Stomach (tissue), 9 donors: Measurements from ENCODE around the gene CMTM2. TPM values are rescaled to one million over a fixed set of nuclear protein-coding genes. Genes with fewer than 3 reads are reported as not detected.
A peak's percentile ranks its signal among the peaks of the same experiment; 100 is the strongest.

Source experiments
- DNase-seq, 2 donors: peaks; one replicate each; pipeline versions ENCODE4 v3.0.0 to v3.0.0-alpha.2; 2013 to 2019
- H3K27ac ChIP-seq, 5 donors: fragments of 200-600 bp in 4 of 5; sonication (generic) in 4 of 5; one replicate each; pipeline ENCODE4 v1.5.1; 2013 to 2019; ENCODE audit warnings: mild to moderate bottlenecking in 1 of 5, moderate library complexity in 1 of 5
- H3K27me3 ChIP-seq, 3 donors: fragments of 200-600 bp; sonication (generic); one replicate each; pipeline ENCODE4 v1.5.1; 2017 to 2019; ENCODE audit warnings: mixed run types in 1 of 3
- H3K36me3 ChIP-seq, 4 donors: fragments of 200-600 bp; sonication (generic); 1 replicate in 3 of 4; 2 replicates in 1 of 4; pipeline ENCODE4 v1.5.1; 2016 to 2019
- H3K4me1 ChIP-seq, 4 donors: fragments of 200-600 bp; sonication (generic); one replicate each; pipeline ENCODE4 v1.5.1; 2016 to 2019
- H3K4me3 ChIP-seq, 4 donors: fragments of 200-600 bp; sonication (generic) in 3 of 4; one replicate each; pipeline ENCODE4 v1.5.1; 2016 to 2019; ENCODE audit warnings: mild to moderate bottlenecking in 1 of 4
- H3K9me3 ChIP-seq, 4 donors: fragments of 200-600 bp; sonication (generic); one replicate each; pipeline ENCODE4 v1.5.1; 2016 to 2019
- CTCF ChIP-seq, 7 experiments: fragments of 450-650 bp in 4 of 7; fragments of 200-600 bp in 3 of 7; sonication (generic) in 3 of 7; IDR thresholded peaks; one replicate each; pipeline ENCODE4 v1.5.1; 2016 to 2019; ENCODE audit warnings: antibody characterized with exemption in 7 of 7, control low read depth in 2 of 7, mild to moderate bottlenecking in 1 of 7
- EP300 ChIP-seq: sonication (generic); formaldehyde crosslinking; IDR thresholded peaks from one replicate; pipeline ENCODE4 v1.6.1; 2017; ENCODE audit warnings: antibody characterized with exemption
- POLR2A ChIP-seq, 4 donors: fragments of 450-650 bp; IDR thresholded peaks; one replicate each; pipeline ENCODE4 v1.6.1; 2016; ENCODE audit warnings: antibody characterized with exemption in 4 of 4, control low read depth in 2 of 4, mild to moderate bottlenecking in 1 of 4, moderate library complexity in 1 of 4
- POLR2AphosphoS5 ChIP-seq, 3 donors: sonication (generic); formaldehyde crosslinking; IDR thresholded peaks; one replicate each; pipeline ENCODE4 v1.6.1; 2016; ENCODE audit warnings: antibody characterized with exemption in 3 of 3
- WGBS, 5 donors: extraction: QIAGEN DNeasy Blood & Tissue Kit in 3 of 5; methylation state at CpG; one replicate each; pipeline versions ENCODE4 v1.1.5 to v1.1.7; 2013 to 2018; 5-methylcytosine and 5-hydroxymethylcytosine counted together
- intact Hi-C: fragments of 100-400 bp; cut with DNase I; formaldehyde crosslinking; loops from one replicate; pipeline ENCODE4 v1.15.1; 2023; ENCODE audit warnings: low total_unique reads
- polyA plus RNA-seq, 3 donors: library from polyadenylated mRNA; stranded (reverse); fragments of 200-250 nt; gene quantifications; one replicate each; pipeline ENCODE4 v1.2.3, GENCODE V29; 2013
- total RNA-seq, 5 donors: library from RNA; depleted of rRNA; stranded (reverse); fragments of >200 nt; gene quantifications; one replicate each; pipeline versions ENCODE4 v1.1.0 to v1.2.3, GENCODE V29; 2014 to 2016
- donor health status: healthy with polysubstance abuse.
- donor health status: Bipolar disorder and iron deficiency.
- donor health status: healthy.

CMTM2 gene
- total and polyA plus RNA-seq, 8 donors, result 0.48 to 0.50 TPM; not detected in 6

DNA sequence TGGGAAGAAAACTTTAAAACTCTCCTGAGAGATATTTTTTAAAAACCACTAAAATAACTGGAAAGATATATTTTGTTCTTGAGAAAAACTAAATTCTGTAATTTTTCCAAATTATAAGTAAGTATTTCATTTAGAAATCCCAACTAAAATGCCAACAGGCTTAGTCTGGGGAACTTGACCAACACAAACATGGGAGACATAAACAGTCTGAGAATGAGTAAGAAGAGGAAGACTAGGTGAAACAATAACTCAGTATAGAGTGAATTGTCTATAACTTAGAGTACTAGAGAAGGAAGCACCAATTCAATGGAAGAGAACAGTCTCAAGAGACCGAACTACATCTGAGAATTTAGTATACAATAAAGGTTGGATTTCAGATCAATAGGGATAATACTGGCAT is 10.1 kb upstream of the CMTM2 start:
- 90 to 98% (median 97%) methylated on average over 1 of the region's 1 CpG for WGBS, 5 donors
- Histone ChIP-seq H3K4me1 (peaks cover 0 to 16% (median 0%) of the 10 kb centered on the region in 4 donors), H3K27ac (no peak overlapping the region), H3K36me3 (peaks cover 15 to 33% (median 29%) of the 10 kb centered on the region in 4 donors), H3K9me3 (no peaks in the 10 kb centered on the region), H3K27me3 (no peaks in the 10 kb centered on the region), H3K4me3 (no peak overlapping the region)
- TF ChIP-seq POLR2AphosphoS5 (IDR thresholded peaks at IDR 0.05) (no peak), EP300 (no peak), POLR2A (IDR thresholded peaks at IDR 0.05) (no peak), CTCF (IDR thresholded peaks at IDR 0.05) (no peak)
- intact Hi-C loops, result no loop called here
- DNase-seq, result no peak

DNA sequence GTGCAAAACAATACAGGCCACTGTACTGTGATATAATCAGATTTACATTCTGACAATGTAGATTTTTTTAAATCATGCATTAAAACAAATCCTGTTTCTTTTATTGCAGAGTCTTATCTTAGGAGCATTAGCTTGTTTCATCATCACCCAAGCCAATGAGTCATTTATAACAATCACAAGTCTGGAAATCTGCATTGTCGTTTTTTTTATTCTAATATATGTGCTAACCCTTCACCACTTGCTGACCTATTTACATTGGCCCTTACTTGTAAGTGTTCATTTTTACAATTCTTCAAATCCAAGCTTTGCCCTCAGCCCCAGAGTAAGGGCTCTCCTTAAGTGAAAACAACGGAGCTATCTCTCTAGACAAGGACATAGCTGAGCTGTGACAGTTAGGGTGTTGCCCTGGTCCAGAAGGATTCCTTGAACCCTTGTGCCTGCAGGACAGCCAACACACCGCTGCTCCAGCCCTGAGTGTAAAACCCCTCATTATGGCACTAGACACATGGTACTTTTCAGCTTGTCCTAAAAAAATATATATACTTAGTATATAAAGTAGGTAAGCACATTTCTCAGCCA is 9.3 kb upstream of the CMTM2 start:
- TF ChIP-seq EP300 (no peak), POLR2A (IDR thresholded peaks at IDR 0.05) (no peak), POLR2AphosphoS5 (IDR thresholded peaks at IDR 0.05) (no peak), CTCF (IDR thresholded peaks at IDR 0.05) (no peak)
- peak in 1 of 2 donors; percentile 21 for DNase-seq
- Histone ChIP-seq H3K36me3 (peaks cover 15 to 26% (median 24%) of the 10 kb centered on the region in 4 donors), H3K4me1 (peaks cover 0 to 16% (median 0%) of the 10 kb centered on the region in 4 donors), H3K4me3 (no peak overlapping the region), H3K27me3 (no peaks in the 10 kb centered on the region), H3K27ac (no peak overlapping the region), H3K9me3 (no peaks in the 10 kb centered on the region)
- 48 to 59% (median 52%) methylated on average over 3 of the region's 3 CpGs for WGBS, 5 donors
- intact Hi-C loops, result no loop called here

GRCh38 chr16:66572356-66572755 is 6.9 kb upstream of the CMTM2 start:
- Histone ChIP-seq H3K36me3 (peaks cover 0 to 1% (median under 1%) of the 10 kb centered on the region in 4 donors), H3K4me3 (no peak overlapping the region), H3K4me1 (peaks cover 0 to 16% (median 0%) of the 10 kb centered on the region in 4 donors), H3K9me3 (no peaks in the 10 kb centered on the region), H3K27ac (no peak overlapping the region), H3K27me3 (no peaks in the 10 kb centered on the region)
- intact Hi-C loops, result no loop called here
- WGBS, 5 donors, result 65 to 83% (median 67%) methylated on average over 2 of the region's 2 CpGs
- no peak for DNase-seq
- TF ChIP-seq EP300 (no peak), POLR2A (IDR thresholded peaks at IDR 0.05) (no peak), POLR2AphosphoS5 (IDR thresholded peaks at IDR 0.05) (no peak), CTCF (IDR thresholded peaks at IDR 0.05) (no peak)

GRCh38 chr16:66574081-66574480 is 5.2 kb upstream of the CMTM2 start:
- Histone ChIP-seq H3K27ac (no peak overlapping the region), H3K36me3 (no peaks in the 10 kb centered on the region), H3K9me3 (no peaks in the 10 kb centered on the region), H3K4me3 (no peak overlapping the region), H3K27me3 (peaks cover 0 to 13% (median 7%) of the 10 kb centered on the region in 3 donors), H3K4me1 (peaks cover 0 to 28% (median 7%) of the 10 kb centered on the region in 4 donors)
- 92 to 100% (median 96%) methylated on average over 1 of the region's 1 CpG for WGBS, 5 donors
- intact Hi-C loops, result no loop called here
- no peak for DNase-seq
- TF ChIP-seq POLR2AphosphoS5 (IDR thresholded peaks at IDR 0.05) (no peak), EP300 (no peak)

DNA sequence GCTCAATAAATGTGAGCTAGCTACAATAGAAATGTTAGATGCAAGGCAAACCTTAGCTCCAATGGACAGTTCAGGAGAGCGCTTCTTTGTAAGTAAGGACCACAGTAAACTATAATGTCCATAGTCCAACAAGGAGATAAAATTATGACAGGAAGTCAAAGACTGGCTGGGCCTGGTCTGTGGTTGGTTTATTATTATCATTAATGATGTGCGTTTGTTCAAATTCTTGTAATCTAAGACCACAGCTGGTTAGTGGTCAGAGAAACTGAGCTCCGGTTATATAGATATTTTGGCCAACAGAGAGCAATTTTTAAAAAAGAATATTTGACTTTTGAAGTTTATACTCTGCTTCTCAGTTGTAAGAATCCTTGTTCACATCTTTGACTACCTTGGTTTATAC is 4.7 kb upstream of the CMTM2 start:
- H3K4me1 ChIP-seq, result peaks cover 0 to 27% (median 9%) of the 10 kb centered on the region in 4 donors
- 85 to 93% (median 90%) methylated on average over 3 of the region's 3 CpGs for WGBS, 5 donors
- no peak overlapping the region for H3K27ac ChIP-seq
- no peak for DNase-seq
- intact Hi-C loops, result no loop called here
- no peaks in the 10 kb centered on the region for H3K9me3 ChIP-seq
- no peaks in the 10 kb centered on the region for H3K36me3 ChIP-seq
- no peak for TF ChIP-seq POLR2A (IDR thresholded peaks at IDR 0.05)
- no peak for TF ChIP-seq CTCF (IDR thresholded peaks at IDR 0.05)
- no peak for TF ChIP-seq EP300
- TF ChIP-seq POLR2AphosphoS5 (IDR thresholded peaks at IDR 0.05), result no peak
- no peak overlapping the region for H3K4me3 ChIP-seq
- H3K27me3 ChIP-seq, result peaks cover 0 to 17% (median 7%) of the 10 kb centered on the region in 3 donors
